GM06990 (cell line): ENCODE data around the gene ZC3H18.

ENCODE experiments used
- DNase-seq: peaks from one replicate; pipeline ENCODE4 v3.0.0-alpha.2; 2011; ENCODE audit not compliant: insufficient read length; ENCODE audit errors: extremely low read depth
- H3K27me3 ChIP-seq: replicated peaks from 2 replicates; pipeline ENCODE4 v1.6.0; 2011; ENCODE audit warnings: low read length; ENCODE audit not compliant: control insufficient read depth, insufficient read depth
- H3K36me3 ChIP-seq: 2 replicates; pipeline ENCODE4 v1.5.1; 2011; ENCODE audit warnings: low read length; ENCODE audit not compliant: control insufficient read depth, insufficient read depth
- H3K4me3 ChIP-seq: replicated peaks from 2 replicates; pipeline ENCODE4 v1.5.1; 2011; ENCODE audit warnings: low read depth, mild to moderate bottlenecking, control low read depth, low read length
- CTCF ChIP-seq: IDR thresholded peaks from 2 replicates; pipeline ENCODE4 v1.5.1; 2011; ENCODE audit warnings: low read length, control low read depth, mild to moderate bottlenecking, inconsistent platforms; ENCODE audit not compliant: insufficient read depth, poor library complexity, severe bottlenecking

The ZC3H18 gene

GRCh38 chr16:88541831-88542616 lies 28.2 kb upstream of the ZC3H18 start:
- no peak for DNase-seq
- no peaks in the 10 kb centered on the region for H3K36me3 ChIP-seq
- no peak for TF ChIP-seq CTCF
- H3K27me3 ChIP-seq: no peaks in the 10 kb centered on the region
- H3K4me3 ChIP-seq: no peak overlapping the region

GRCh38 chr16:88543230-88543813 lies 26.9 kb upstream of the ZC3H18 start:
- Histone ChIP-seq H3K36me3 (no peaks in the 10 kb centered on the region), H3K27me3 (no peaks in the 10 kb centered on the region), H3K4me3 (no peak overlapping the region)
- no peak for DNase-seq
- no peak for TF ChIP-seq CTCF

GRCh38 chr16:88545781-88546180 lies 24.4 kb upstream of the ZC3H18 start:
- TF ChIP-seq CTCF: no peak
- DNase-seq: no peak
- H3K4me3 ChIP-seq: no peak overlapping the region
- H3K27me3 ChIP-seq: no peaks in the 10 kb centered on the region
- H3K36me3 ChIP-seq: no peaks in the 10 kb centered on the region

- DNase-seq: no peak
- Histone ChIP-seq H3K4me3 (no peak overlapping the region), H3K36me3 (no peaks in the 10 kb centered on the region), H3K27me3 (no peaks in the 10 kb centered on the region)
- no peak for TF ChIP-seq CTCF
Observed at GRCh38 chr16:88548131-88548874, 21.9 kb upstream of the ZC3H18 start.

- no peak for DNase-seq
- H3K36me3 ChIP-seq: no peaks in the 10 kb centered on the region
- no peaks in the 10 kb centered on the region for H3K27me3 ChIP-seq
- TF ChIP-seq CTCF: no peak
- H3K4me3 ChIP-seq: no peak overlapping the region
Observed at GRCh38 chr16:88548985-88549384, 21.2 kb upstream of the ZC3H18 start.
